H9 (cell line): ENCODE data around the gene ZNF654. TPM values are rescaled to one million over a fixed set of nuclear protein-coding genes. Genes with fewer than 3 reads are reported as not detected.

Source experiments
- DNase-seq: peaks from one replicate; pipeline ENCODE4 v3.0.0-alpha.2; 2017
- H2AFZ ChIP-seq: one replicate; pipeline ENCODE4 v1.6.1; 2013; ENCODE audit warnings: mild to moderate bottlenecking, low read length, control low read depth, moderate library complexity
- H2AK5ac ChIP-seq: 2 replicates; pipeline ENCODE4 v1.6.1; 2013; ENCODE audit warnings: low read length, control low read depth, mixed read lengths; ENCODE audit not compliant: insufficient read length
- H2BK120ac ChIP-seq: one replicate; pipeline ENCODE4 v1.6.1; 2013; ENCODE audit warnings: low read depth, mild to moderate bottlenecking, low read length, control low read depth, inconsistent platforms; ENCODE audit not compliant: poor library complexity, severe bottlenecking
- H2BK12ac ChIP-seq: 2 replicates; pipeline ENCODE4 v1.6.1; 2013; ENCODE audit warnings: low read length, control low read depth, mixed read lengths, low read depth; ENCODE audit not compliant: insufficient read length
- H2BK15ac ChIP-seq: 2 replicates; pipeline ENCODE4 v1.6.1; 2013; ENCODE audit warnings: low read depth, low read length, control low read depth
- H2BK20ac ChIP-seq: one replicate; pipeline ENCODE4 v1.6.1; 2013; ENCODE audit warnings: low read depth, mild to moderate bottlenecking, low read length, control low read depth, inconsistent platforms; ENCODE audit not compliant: poor library complexity, severe bottlenecking
- H2BK5ac ChIP-seq: 2 replicates; pipeline ENCODE4 v1.6.1; 2013; ENCODE audit warnings: low read length, control low read depth, mixed read lengths; ENCODE audit not compliant: insufficient read length
- H3K14ac ChIP-seq: 2 replicates; pipeline ENCODE4 v1.6.1; 2013; ENCODE audit warnings: low read length, control low read depth; ENCODE audit not compliant: insufficient read depth
- H3K18ac ChIP-seq: 2 replicates; pipeline ENCODE4 v1.6.1; 2013; ENCODE audit warnings: low read depth, mild to moderate bottlenecking, mixed read lengths, low read length, control low read depth; ENCODE audit not compliant: insufficient read length
- H3K23ac ChIP-seq: 2 replicates; pipeline ENCODE4 v1.6.1; 2013; ENCODE audit warnings: low read length, control low read depth, mixed read lengths, low read depth; ENCODE audit not compliant: insufficient read length
- H3K23me2 ChIP-seq: 2 replicates; pipeline ENCODE4 v1.6.1; 2013; ENCODE audit warnings: low read depth, mild to moderate bottlenecking, mixed read lengths, low read length, control low read depth; ENCODE audit not compliant: insufficient read length, poor library complexity, severe bottlenecking
- H3K27ac ChIP-seq: 2 replicates; pipeline ENCODE4 v1.5.1; 2013; ENCODE audit warnings: low read length, control low read depth, mixed read lengths, low read depth; ENCODE audit not compliant: insufficient read length
- H3K27me3 ChIP-seq: 2 replicates; pipeline ENCODE4 v1.6.1; 2013; ENCODE audit warnings: low read length, control low read depth, inconsistent platforms; ENCODE audit not compliant: insufficient read depth
- H3K4ac ChIP-seq: 2 replicates; pipeline ENCODE4 v1.6.1; 2013; ENCODE audit warnings: low read depth, mild to moderate bottlenecking, control low read depth, inconsistent platforms, low read length, moderate library complexity
- H3K4me1 ChIP-seq: 2 replicates; pipeline ENCODE4 v1.6.1; 2013; ENCODE audit warnings: low read length, control low read depth, inconsistent platforms; ENCODE audit not compliant: insufficient read depth
- H3K4me2 ChIP-seq: 2 replicates; pipeline ENCODE4 v1.6.1; 2013; ENCODE audit warnings: low read length, control low read depth, mixed read lengths; ENCODE audit not compliant: insufficient read length, insufficient read depth
- H3K56ac ChIP-seq: 2 replicates; pipeline ENCODE4 v1.6.1; 2013; ENCODE audit warnings: low read depth, mild to moderate bottlenecking, mixed read lengths, low read length, control low read depth; ENCODE audit not compliant: insufficient read length
- H3K79me1 ChIP-seq: 2 replicates; pipeline ENCODE4 v1.6.1; 2013; ENCODE audit warnings: low read depth, mild to moderate bottlenecking, moderate library complexity, low read length, control low read depth, inconsistent platforms; ENCODE audit not compliant: insufficient read depth, poor library complexity, severe bottlenecking
- H3K79me2 ChIP-seq: 2 replicates; pipeline ENCODE4 v1.6.1; 2013; ENCODE audit warnings: low read length, control low read depth, inconsistent platforms; ENCODE audit not compliant: insufficient read depth
- H3K9ac ChIP-seq: 2 replicates; pipeline ENCODE4 v1.6.1; 2013; ENCODE audit warnings: low read length, control low read depth, mixed read lengths; ENCODE audit not compliant: insufficient read length; ENCODE audit errors: extremely low read depth
- H3K9me3 ChIP-seq: one replicate; pipeline ENCODE4 v1.6.1; 2013; ENCODE audit warnings: low read depth, low read length, inconsistent platforms; ENCODE audit not compliant: control insufficient read depth
- H3T11ph ChIP-seq: one replicate; pipeline ENCODE4 v1.6.1; 2013; ENCODE audit warnings: mild to moderate bottlenecking, low read length, control low read depth, inconsistent platforms
- H4K20me1 ChIP-seq: one replicate; pipeline ENCODE4 v1.6.1; 2013; ENCODE audit not compliant: control insufficient read depth, insufficient read length, insufficient read depth
- H4K5ac ChIP-seq: 2 replicates; pipeline ENCODE4 v1.6.1; 2013; ENCODE audit warnings: low read depth, mild to moderate bottlenecking, mixed read lengths, low read length, control low read depth; ENCODE audit not compliant: insufficient read length
- H4K8ac ChIP-seq: replicated peaks from 2 replicates; pipeline ENCODE4 v1.6.1; 2013; ENCODE audit warnings: low read length, control low read depth, mixed read lengths, low read depth; ENCODE audit not compliant: insufficient read length
- H4K91ac ChIP-seq: 2 replicates; pipeline ENCODE4 v1.6.1; 2013; ENCODE audit warnings: low read depth, mild to moderate bottlenecking, moderate library complexity, mixed read lengths, low read length, control low read depth; ENCODE audit not compliant: insufficient read length
- H3K27ac Mint-ChIP-seq, 3 experiments: 2 replicates in 2 of 3; 3 replicates in 1 of 3; pipeline ENCODE4 v1.8.0; 2020 to 2021; ENCODE audit warnings: mixed read lengths in 3 of 3, mild to moderate bottlenecking in 1 of 3, moderate library complexity in 1 of 3
- H3K27me3 Mint-ChIP-seq: 2 replicates; pipeline ENCODE4 v1.8.0; 2021; ENCODE audit warnings: low read depth, mild to moderate bottlenecking, moderate library complexity, mixed read lengths
- H3K36me3 Mint-ChIP-seq, 3 experiments: 2 replicates in 2 of 3; 3 replicates in 1 of 3; pipeline ENCODE4 v1.8.0; 2020 to 2021; ENCODE audit warnings: low read depth in 3 of 3, mixed read lengths in 3 of 3; ENCODE audit not compliant: insufficient read depth in 1 of 3
- H3K4me1 Mint-ChIP-seq, 2 experiments: 2 replicates each; pipeline ENCODE4 v1.8.0; 2020; ENCODE audit warnings: mixed read lengths in 2 of 2
- H3K4me3 Mint-ChIP-seq, 2 experiments: 2 replicates in 1 of 2; 3 replicates in 1 of 2; pipeline ENCODE4 v1.8.0; 2020 to 2021; ENCODE audit warnings: mild to moderate bottlenecking in 2 of 2, mixed read lengths in 2 of 2, moderate library complexity in 1 of 2
- H3K9me3 Mint-ChIP-seq, 2 experiments: 2 replicates in 1 of 2; 3 replicates in 1 of 2; pipeline ENCODE4 v1.8.0; 2020; ENCODE audit warnings: mild to moderate bottlenecking in 2 of 2, mixed read lengths in 2 of 2, moderate library complexity in 1 of 2
- WGBS: extraction: QIAGEN DNeasy Blood & Tissue Kit; methylation state at CpG from one replicate; pipeline ENCODE4 v1.1.7; 2013; ENCODE audit warnings: missing lambda C conversion rate, low lambda C conversion rate, mixed read lengths; ENCODE audit not compliant: insufficient read length; ENCODE audit errors: extremely low coverage; 5-methylcytosine and 5-hydroxymethylcytosine counted together
- total RNA-seq: library from RNA; stranded (reverse); gene quantifications from 2 replicates; pipeline ENCODE4 v1.2.1, GENCODE V29; 2021
- TF ChIP-seq, protein P1 (sequence below): fragments of 200-600 bp; sonication (generic); conservative IDR thresholded peaks from 3 replicates; pipeline ENCODE4 v1.8.0; 2021; ENCODE audit warnings: antibody characterized with exemption, mild to moderate bottlenecking

ZNF654 gene
- total RNA-seq, 1 experiment from 2014 or later: 8.7 TPM

DNA sequence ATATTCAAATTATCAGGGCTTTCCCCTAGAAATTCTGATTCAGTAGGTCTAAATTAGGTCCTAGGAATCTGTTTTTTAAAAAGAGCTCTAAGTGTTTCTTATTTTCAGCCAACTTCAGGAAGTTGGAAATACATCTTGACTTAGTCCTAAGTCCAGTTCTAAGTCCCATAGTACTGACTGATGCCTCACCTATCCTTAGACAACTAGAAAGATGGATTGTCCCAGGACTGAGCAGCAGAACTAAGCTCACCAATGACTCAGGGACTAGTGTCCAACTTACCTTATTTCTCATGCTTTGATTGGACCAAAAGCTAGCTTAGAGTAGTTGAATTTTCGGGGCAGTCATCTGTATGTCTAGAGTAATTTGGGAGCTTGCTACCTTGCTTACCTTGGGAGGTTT lies 64.5 kb downstream of the ZNF654 start:
- Mint-ChIP-seq H3K4me1 (peaks cover 3 to 5% of the 10 kb centered on the region in 2 experiments), H3K4me3 (no peak overlapping the region), H3K36me3 (no peaks in the 10 kb centered on the region), H3K27me3 (no peaks in the 10 kb centered on the region), H3K9me3 (no peaks in the 10 kb centered on the region), H3K27ac (no peak overlapping the region)
- H4K8ac ChIP-seq: no peak overlapping the region
- no peak overlapping the region for H4K5ac ChIP-seq
- H3K4me2 ChIP-seq: no peak overlapping the region
- H3K9ac ChIP-seq: no peak overlapping the region
- no peaks in the 10 kb centered on the region for H3K79me2 ChIP-seq
- H2BK5ac ChIP-seq: no peak overlapping the region
- H3K4ac ChIP-seq: no peak overlapping the region
- no peak overlapping the region for H4K91ac ChIP-seq
- no peak overlapping the region for H2BK20ac ChIP-seq
- no peak overlapping the region for H3K23ac ChIP-seq
- no peaks in the 10 kb centered on the region for H3K27me3 ChIP-seq
- no peak overlapping the region for H3K18ac ChIP-seq
- no peak overlapping the region for H2AFZ ChIP-seq
- H3T11ph ChIP-seq: no peak overlapping the region
- TF ChIP-seq, protein P1, sequence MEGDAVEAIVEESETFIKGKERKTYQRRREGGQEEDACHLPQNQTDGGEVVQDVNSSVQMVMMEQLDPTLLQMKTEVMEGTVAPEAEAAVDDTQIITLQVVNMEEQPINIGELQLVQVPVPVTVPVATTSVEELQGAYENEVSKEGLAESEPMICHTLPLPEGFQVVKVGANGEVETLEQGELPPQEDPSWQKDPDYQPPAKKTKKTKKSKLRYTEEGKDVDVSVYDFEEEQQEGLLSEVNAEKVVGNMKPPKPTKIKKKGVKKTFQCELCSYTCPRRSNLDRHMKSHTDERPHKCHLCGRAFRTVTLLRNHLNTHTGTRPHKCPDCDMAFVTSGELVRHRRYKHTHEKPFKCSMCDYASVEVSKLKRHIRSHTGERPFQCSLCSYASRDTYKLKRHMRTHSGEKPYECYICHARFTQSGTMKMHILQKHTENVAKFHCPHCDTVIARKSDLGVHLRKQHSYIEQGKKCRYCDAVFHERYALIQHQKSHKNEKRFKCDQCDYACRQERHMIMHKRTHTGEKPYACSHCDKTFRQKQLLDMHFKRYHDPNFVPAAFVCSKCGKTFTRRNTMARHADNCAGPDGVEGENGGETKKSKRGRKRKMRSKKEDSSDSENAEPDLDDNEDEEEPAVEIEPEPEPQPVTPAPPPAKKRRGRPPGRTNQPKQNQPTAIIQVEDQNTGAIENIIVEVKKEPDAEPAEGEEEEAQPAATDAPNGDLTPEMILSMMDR: no peak
- no peaks in the 10 kb centered on the region for H3K79me1 ChIP-seq
- DNase-seq: no peak
- H3K9me3 ChIP-seq: no peaks in the 10 kb centered on the region
- H2BK12ac ChIP-seq: no peak overlapping the region
- H3K23me2 ChIP-seq: no peaks in the 10 kb centered on the region
- no peaks in the 10 kb centered on the region for H4K20me1 ChIP-seq
- no peak overlapping the region for H2BK120ac ChIP-seq
- no peaks in the 10 kb centered on the region; the same call in 1 of the 2 replicates for H3K4me1 ChIP-seq
- no peak overlapping the region for H3K14ac ChIP-seq
- H2BK15ac ChIP-seq: no peak overlapping the region
- no peak overlapping the region for H3K56ac ChIP-seq
- no peak overlapping the region for H2AK5ac ChIP-seq
- no peak overlapping the region for H3K27ac ChIP-seq
- WGBS: no CpG with 5 or more reads among the region's 1 CpG
